Activated naive CD8-positive, alpha-beta T cell treated with anti-CD3 and anti-CD28 coated beads, Interleukin-2, amount 50 U/mL, for 24 hours (primary cell): ENCODE results near the gene RPS17.

ENCODE experiments used
- ATAC-seq: fragments of 150-1000 bp; cut with Tn5 transposase; one replicate; pipeline ENCODE4 v1.10.0; 2021
- DNase-seq: peaks from one replicate; pipeline ENCODE4 v3.0.0; 2021
- H3K27ac Mint-ChIP-seq: one replicate; pipeline ENCODE4 v1.8.0; 2021; ENCODE audit warnings: mild to moderate bottlenecking, mixed read lengths
- H3K27me3 Mint-ChIP-seq: one replicate; pipeline ENCODE4 v1.8.0; 2021; ENCODE audit warnings: mixed read lengths
- H3K36me3 Mint-ChIP-seq: one replicate; pipeline ENCODE4 v1.8.0; 2021; ENCODE audit warnings: low read depth, mixed read lengths
- H3K4me1 Mint-ChIP-seq: one replicate; pipeline ENCODE4 v1.8.0; 2021; ENCODE audit warnings: mixed read lengths
- H3K4me3 Mint-ChIP-seq: one replicate; pipeline ENCODE4 v1.8.0; 2021; ENCODE audit warnings: mild to moderate bottlenecking, moderate library complexity, mixed read lengths
- H3K9me3 Mint-ChIP-seq: one replicate; pipeline ENCODE4 v1.8.0; 2021; ENCODE audit warnings: mixed read lengths

The RPS17 gene

DNA sequence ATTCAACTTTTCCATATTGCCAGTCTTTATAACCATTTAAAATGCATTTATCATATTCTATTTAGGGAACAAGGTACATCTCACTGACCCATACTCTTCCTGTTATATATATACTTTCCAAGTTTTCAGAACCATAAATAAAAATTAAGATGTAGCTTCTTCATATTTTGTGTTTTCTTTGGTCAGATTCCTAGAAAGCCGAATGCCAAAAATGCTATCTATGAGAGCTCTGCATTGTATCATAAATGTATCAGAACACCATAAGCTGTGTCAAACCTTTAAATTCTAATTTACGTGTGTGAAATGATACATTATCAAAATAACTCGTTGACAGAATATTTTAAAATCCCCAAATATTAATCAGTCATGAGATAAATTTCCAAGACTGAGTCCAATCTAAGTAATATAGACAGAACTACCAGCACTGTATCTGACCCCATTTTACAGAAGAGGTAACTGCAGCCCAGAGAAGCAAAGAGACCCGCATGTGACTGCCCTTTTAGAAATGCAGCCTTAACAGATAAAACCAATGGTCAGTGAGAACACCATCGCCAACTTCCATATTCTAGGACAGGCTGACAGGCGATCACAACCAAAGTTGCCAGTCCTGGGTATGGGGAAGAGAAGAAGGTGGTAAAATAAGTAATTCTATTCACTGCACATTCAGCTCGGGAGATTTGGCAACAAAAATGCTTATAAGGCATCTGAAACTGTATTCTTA, 16.2 kb upstream of the RPS17 start:
- DNase-seq (no peak), ATAC-seq (no peak)

DNA sequence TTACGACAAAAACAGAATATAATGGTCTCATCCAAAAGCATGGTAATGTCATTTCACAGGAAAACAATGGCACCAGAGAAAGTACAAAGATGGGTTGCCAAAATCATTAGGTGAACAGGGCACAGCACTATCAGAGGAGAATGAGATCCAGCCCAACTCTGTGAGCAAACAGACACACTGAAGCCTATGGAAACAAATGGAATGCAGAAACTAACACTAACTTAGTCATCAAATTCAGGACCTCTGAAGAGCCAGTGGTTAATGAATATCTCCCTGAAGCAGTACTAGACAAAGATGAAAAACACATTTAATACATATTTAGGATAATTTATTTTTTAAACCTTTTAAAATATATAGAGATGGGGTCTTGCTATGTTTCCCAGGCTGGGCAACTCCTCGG, 14.6 kb upstream of the RPS17 start:
- Mint-ChIP-seq H3K4me1 (no peaks in the 10 kb centered on the region), H3K9me3 (no peaks in the 10 kb centered on the region), H3K4me3 (no peak overlapping the region), H3K36me3 (no peaks in the 10 kb centered on the region), H3K27me3 (peaks cover under 1% of the 10 kb centered on the region), H3K27ac (no peak overlapping the region)
- DNase-seq (no peak), ATAC-seq (no peak)

More for the DNA sequence above, 16.2 kb upstream of the RPS17 start:
- H3K27ac Mint-ChIP-seq = no peak overlapping the region
- no peaks in the 10 kb centered on the region for H3K9me3 Mint-ChIP-seq
- H3K27me3 Mint-ChIP-seq = peaks cover 2% of the 10 kb centered on the region
- no peaks in the 10 kb centered on the region for H3K4me1 Mint-ChIP-seq
- no peaks in the 10 kb centered on the region for H3K36me3 Mint-ChIP-seq
- no peak overlapping the region for H3K4me3 Mint-ChIP-seq

DNA sequence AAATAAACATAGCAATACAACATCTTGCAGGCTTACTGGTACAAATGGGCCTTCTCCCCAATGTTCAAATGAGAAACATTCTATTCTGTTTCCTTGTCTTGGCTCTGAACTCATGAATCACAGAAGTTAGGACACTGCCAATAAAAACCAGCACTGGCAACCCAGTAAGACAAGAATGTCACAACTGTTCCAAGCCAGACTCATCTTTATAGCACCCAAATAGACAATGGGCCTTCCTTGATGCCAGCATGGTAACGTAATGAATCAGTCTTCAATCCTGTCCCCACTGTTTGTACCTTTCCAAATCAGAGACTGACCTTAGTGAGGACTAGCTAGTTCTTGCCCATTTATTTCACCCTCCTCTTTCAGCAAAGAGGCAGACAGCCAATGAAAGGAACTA, 14.1 kb upstream of the RPS17 start:
- Mint-ChIP-seq H3K36me3 (no peaks in the 10 kb centered on the region), H3K4me3 (no peak overlapping the region), H3K27ac (no peak overlapping the region), H3K9me3 (no peaks in the 10 kb centered on the region), H3K27me3 (no peaks in the 10 kb centered on the region), H3K4me1 (no peaks in the 10 kb centered on the region)
- no peak for ATAC-seq
- DNase-seq = no peak

DNA sequence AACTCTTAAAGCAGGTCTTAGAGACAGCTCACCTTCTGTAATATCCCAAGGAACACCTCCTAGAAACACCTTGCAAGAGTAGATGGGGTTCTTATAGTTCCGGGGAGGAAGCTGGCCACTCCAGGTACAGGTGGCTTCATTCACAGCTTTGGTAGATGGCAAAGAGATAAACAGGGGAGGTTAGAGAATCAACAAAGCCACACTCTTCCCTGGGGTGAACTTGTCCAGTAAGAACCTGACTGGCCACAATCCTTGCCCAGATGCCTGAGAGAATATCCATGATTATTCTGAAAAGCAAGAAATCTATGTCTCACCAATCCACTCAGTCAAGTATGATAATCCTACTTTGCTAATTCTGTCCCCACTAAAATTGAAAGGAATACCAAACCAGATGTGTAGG, 13.6 kb upstream of the RPS17 start:
- ATAC-seq (no peak), DNase-seq (no peak)
- Mint-ChIP-seq H3K27ac (no peak overlapping the region), H3K27me3 (no peaks in the 10 kb centered on the region), H3K36me3 (no peaks in the 10 kb centered on the region), H3K4me3 (no peak overlapping the region), H3K9me3 (no peaks in the 10 kb centered on the region), H3K4me1 (peaks cover 4% of the 10 kb centered on the region)

DNA sequence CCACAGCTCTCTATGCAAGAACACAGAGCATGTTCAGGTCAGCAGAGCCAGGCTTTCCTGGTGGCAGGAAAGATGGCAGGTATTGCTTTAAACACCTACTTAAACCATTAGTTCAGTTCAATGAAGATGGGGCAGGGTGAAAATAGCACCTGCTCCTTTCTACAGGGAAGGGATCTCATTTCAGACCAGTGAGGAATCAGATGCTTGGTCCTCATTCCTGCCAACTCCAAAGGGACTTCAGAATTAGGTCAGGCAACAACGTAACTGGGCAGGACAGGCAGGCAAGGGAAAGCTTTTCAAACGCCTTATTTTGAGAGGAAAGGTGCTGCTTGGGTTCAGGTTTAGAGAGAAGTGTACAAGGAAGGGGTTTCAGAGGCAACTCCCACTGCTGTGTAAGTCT, 12.6 kb upstream of the RPS17 start:
- no peak for ATAC-seq
- Mint-ChIP-seq H3K9me3 (no peaks in the 10 kb centered on the region), H3K4me3 (no peak overlapping the region), H3K4me1 (peaks cover 10% of the 10 kb centered on the region), H3K27me3 (no peaks in the 10 kb centered on the region), H3K27ac (no peak overlapping the region), H3K36me3 (no peaks in the 10 kb centered on the region)
- DNase-seq = no peak

DNA sequence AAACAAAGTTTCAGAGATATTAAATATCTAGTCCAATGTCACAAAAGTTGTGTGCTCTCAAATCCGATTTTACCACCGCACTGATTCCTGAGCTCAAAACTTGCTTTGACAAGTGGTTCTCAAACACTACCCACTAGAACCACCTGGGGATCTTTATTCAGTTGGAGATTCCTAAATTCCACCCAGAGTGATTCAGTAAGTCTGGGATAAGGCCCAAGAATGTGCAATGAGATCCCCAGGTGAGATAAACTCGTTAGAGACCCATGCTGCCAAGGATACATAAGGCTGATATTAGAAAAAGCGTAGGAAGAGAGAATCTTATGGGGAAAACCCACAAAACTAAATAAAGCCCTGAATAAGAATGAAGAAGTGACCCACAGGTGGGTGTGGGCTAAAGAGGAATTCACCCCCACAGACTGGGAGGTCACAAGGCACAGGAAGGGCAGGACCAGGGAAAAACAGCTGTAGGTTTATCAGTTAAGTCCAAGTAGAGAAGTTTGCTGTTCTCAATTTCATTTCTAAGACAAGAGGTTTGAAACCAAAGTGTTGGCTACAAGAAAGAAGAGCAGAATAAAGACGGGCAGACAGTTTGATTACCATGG, 11.5 kb upstream of the RPS17 start:
- DNase-seq (no peak), ATAC-seq (no peak)
- no peaks in the 10 kb centered on the region for H3K27me3 Mint-ChIP-seq
- no peak overlapping the region for H3K4me3 Mint-ChIP-seq
- H3K27ac Mint-ChIP-seq = no peak overlapping the region
- H3K36me3 Mint-ChIP-seq = no peaks in the 10 kb centered on the region
- H3K4me1 Mint-ChIP-seq = peaks cover 10% of the 10 kb centered on the region
- H3K9me3 Mint-ChIP-seq = no peaks in the 10 kb centered on the region

DNA sequence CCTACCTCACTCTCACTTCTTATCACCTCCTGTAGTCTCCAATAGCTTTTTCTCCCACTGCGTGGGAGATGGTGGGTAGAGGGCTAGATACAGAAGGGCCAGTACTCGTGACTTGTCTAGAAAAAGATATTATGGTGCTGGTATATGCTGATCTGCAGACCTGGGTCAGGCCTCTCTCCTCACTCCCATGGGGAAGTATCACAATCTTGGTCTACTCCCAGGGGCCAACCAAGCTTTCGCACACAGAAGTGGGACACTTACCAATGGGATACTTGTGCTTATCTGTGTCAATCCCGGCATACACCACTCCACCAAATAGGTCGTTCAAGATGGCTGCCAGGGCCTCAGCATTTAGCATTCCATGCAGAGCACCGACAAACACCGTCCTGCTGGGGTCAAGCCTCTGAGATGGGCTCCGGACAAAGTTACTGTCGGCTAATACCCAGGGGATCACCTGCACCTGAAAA, 9.0 kb upstream of the RPS17 start:
- no peak overlapping the region for H3K4me3 Mint-ChIP-seq
- no peak for ATAC-seq
- peaks cover 10% of the 10 kb centered on the region for H3K4me1 Mint-ChIP-seq
- no peaks in the 10 kb centered on the region for H3K36me3 Mint-ChIP-seq
- H3K9me3 Mint-ChIP-seq = no peaks in the 10 kb centered on the region
- no peak overlapping the region for H3K27ac Mint-ChIP-seq
- no peak for DNase-seq
- peaks cover 3% of the 10 kb centered on the region for H3K27me3 Mint-ChIP-seq

DNA sequence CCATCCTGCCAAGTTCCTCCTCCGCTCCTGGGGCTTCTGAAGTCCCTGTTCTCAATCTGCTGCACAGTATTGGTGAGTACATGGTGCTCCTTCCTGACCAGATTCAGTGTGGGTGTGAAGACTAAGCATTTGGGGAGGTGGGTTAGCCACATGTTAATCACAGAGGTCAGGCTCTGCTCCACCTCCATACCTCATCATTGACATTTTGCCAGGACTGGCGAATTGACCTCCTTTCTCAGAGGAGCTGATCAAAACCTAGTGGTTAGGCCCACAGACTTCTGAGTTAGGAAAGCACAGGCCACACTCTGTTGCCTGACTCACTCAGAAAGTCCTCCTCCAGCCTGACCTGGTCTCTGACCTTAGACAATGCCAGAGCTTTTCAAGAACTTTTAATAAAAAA, 8.4 kb upstream of the RPS17 start:
- Mint-ChIP-seq H3K27ac (peak overlapping the region; percentile 57), H3K36me3 (no peaks in the 10 kb centered on the region), H3K4me3 (no peak overlapping the region), H3K4me1 (peaks cover 10% of the 10 kb centered on the region), H3K9me3 (no peaks in the 10 kb centered on the region), H3K27me3 (peaks cover 3% of the 10 kb centered on the region)
- DNase-seq (peak; percentile 39), ATAC-seq (peak; percentile 93)

DNA sequence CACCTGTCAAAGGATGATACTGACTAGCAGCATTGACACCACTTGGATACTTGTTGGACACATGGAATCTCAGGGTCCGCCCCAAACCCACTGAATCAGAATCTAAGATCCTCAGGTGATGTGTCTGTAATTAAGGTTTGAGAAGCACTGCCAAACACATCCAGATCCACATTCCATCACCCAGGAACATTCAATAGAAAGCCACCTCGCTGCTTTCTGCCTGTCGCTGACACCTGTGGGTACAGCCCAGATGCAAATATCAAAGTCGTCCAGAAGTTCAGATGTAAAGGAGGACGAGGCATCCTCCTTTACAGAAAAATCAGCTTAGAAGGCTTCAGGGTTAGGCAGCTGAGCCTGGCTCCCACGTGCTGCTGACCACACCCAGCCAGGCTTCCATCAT, 5.2 kb upstream of the RPS17 start:
- H3K36me3 Mint-ChIP-seq = peaks cover 8% of the 10 kb centered on the region
- ATAC-seq (no peak), DNase-seq (no peak)
- no peak overlapping the region for H3K4me3 Mint-ChIP-seq
- H3K27me3 Mint-ChIP-seq = peaks cover 3% of the 10 kb centered on the region
- H3K4me1 Mint-ChIP-seq = peaks cover 19% of the 10 kb centered on the region
- no peaks in the 10 kb centered on the region for H3K9me3 Mint-ChIP-seq
- no peak overlapping the region for H3K27ac Mint-ChIP-seq

DNA sequence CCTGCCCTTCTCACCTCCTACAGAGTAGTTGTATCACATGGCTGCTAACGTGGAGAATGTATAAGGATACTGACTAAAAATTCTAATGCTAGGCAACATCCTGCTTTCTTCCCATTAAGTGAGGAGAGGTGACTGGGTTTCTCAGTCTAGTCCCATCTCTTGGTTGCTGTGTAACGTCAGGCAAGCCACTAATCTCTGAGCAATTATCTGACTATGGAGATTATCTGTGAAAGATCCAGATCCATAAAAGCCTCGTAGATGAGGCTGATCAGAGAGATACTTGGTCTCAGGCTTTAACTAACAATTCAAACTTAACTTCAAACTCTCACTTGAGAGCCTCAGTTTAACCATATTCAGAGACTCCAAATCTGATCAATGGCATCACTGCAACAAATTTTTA, 4.7 kb upstream of the RPS17 start:
- H3K9me3 Mint-ChIP-seq = no peaks in the 10 kb centered on the region
- DNase-seq (no peak), ATAC-seq (no peak)
- peaks cover 11% of the 10 kb centered on the region for H3K36me3 Mint-ChIP-seq
- no peak overlapping the region for H3K27ac Mint-ChIP-seq
- H3K4me3 Mint-ChIP-seq = no peak overlapping the region
- peaks cover 19% of the 10 kb centered on the region for H3K4me1 Mint-ChIP-seq
- peaks cover 3% of the 10 kb centered on the region for H3K27me3 Mint-ChIP-seq

DNA sequence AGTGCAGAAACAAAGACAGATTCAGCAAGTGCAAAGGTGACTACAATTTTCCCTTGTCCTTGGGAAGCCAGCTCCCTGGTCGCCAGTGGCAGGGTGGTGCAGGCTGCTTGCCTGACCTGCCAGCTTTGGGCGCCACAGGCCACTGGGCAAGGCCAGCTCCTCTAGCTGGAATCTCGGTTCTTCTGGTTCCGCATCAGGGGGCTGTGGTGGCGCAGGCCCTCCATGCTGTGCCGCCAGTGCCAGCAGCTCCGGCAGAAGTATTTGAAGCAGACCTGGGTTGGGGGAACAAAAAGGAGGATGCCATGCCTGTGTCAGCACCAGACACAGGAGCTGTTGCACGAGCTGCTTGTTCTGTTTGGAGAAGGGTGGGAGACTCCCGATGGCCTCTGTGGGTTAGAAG, 4.2 kb upstream of the RPS17 start:
- DNase-seq (no peak), ATAC-seq (no peak)
- peaks cover 17% of the 10 kb centered on the region for H3K36me3 Mint-ChIP-seq
- H3K4me1 Mint-ChIP-seq = peaks cover 19% of the 10 kb centered on the region
- no peak overlapping the region for H3K4me3 Mint-ChIP-seq
- no peak overlapping the region for H3K27ac Mint-ChIP-seq
- peaks cover 3% of the 10 kb centered on the region for H3K27me3 Mint-ChIP-seq
- no peaks in the 10 kb centered on the region for H3K9me3 Mint-ChIP-seq

DNA sequence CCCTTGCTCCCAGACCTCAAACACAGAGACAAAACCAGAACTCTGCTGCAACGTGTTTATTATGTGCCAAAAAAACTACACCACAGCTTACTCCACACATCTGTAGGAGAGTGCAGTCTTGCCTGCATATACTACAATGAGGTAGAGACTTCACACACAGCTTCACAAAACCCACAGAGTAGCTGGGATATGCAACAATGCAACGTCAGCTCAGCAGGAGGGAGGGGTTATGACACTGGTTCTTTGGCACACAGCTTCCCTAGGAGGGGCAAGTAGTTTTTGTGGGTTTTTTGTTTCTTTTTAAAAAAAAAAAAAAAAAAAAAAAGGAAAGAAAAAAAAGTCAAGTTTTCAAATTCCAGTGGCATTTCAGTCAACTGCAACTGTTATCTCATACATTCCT, 2.9 kb upstream of the RPS17 start:
- Mint-ChIP-seq H3K9me3 (no peaks in the 10 kb centered on the region), H3K4me3 (no peak overlapping the region), H3K27ac (no peak overlapping the region), H3K36me3 (peaks cover 29% of the 10 kb centered on the region), H3K27me3 (peaks cover 3% of the 10 kb centered on the region), H3K4me1 (peaks cover 20% of the 10 kb centered on the region)
- DNase-seq (no peak), ATAC-seq (no peak)

DNA sequence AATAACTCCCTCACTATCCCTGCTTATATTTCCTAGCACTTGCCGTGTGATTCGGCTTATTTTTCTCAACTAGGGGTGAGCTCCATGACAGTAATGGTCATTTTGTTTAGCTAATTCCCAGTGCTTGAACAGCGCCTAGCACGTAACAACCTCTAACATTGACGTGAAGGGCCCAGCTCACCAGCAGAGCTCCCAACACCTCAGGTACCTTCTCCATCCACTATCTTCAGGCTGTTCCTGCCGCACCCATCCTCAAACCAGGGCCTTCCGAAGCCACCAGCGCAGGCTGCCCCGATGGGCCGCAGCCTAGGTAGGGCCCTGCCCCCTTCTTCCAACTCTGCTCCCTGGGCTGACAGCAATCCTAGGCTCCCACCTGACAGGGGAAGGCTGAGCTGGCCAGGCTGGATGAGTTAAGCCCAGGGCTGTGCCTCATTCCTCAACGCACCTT, 751 bp upstream of the RPS17 start:
- H3K4me1 Mint-ChIP-seq = peaks cover 39% of the 10 kb centered on the region
- ATAC-seq (no peak), DNase-seq (no peak)
- peak overlapping the region; percentile 96 for H3K27ac Mint-ChIP-seq
- peak overlapping the region; percentile 98 for H3K4me3 Mint-ChIP-seq
- H3K9me3 Mint-ChIP-seq = no peaks in the 10 kb centered on the region
- H3K27me3 Mint-ChIP-seq = no peaks in the 10 kb centered on the region
- H3K36me3 Mint-ChIP-seq = peaks cover 51% of the 10 kb centered on the region

DNA sequence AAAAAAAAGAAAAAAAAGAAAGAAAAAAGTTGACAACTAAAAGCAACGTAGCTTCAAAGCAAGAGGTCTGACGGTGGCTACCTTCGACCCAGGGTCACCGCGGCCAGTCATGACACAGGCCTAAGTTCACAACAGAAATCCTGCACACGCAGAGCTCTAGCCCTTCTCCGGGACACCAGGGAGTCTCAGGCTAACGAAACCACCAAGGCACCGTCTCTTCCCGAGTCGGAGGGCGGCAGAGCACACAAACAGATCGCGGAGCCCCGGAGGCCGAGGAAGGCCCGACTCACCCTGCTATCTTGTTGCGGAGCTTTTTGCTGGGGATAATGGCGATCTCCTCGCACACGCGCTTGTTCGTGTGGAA, 584 bp downstream of the RPS17 start:
- Mint-ChIP-seq H3K4me3 (peak overlapping the region; percentile 98), H3K4me1 (peaks cover 39% of the 10 kb centered on the region), H3K27ac (peak overlapping the region; percentile 96), H3K9me3 (no peaks in the 10 kb centered on the region), H3K36me3 (peaks cover 62% of the 10 kb centered on the region), H3K27me3 (no peaks in the 10 kb centered on the region)
- DNase-seq (no peak), ATAC-seq (no peak)

DNA sequence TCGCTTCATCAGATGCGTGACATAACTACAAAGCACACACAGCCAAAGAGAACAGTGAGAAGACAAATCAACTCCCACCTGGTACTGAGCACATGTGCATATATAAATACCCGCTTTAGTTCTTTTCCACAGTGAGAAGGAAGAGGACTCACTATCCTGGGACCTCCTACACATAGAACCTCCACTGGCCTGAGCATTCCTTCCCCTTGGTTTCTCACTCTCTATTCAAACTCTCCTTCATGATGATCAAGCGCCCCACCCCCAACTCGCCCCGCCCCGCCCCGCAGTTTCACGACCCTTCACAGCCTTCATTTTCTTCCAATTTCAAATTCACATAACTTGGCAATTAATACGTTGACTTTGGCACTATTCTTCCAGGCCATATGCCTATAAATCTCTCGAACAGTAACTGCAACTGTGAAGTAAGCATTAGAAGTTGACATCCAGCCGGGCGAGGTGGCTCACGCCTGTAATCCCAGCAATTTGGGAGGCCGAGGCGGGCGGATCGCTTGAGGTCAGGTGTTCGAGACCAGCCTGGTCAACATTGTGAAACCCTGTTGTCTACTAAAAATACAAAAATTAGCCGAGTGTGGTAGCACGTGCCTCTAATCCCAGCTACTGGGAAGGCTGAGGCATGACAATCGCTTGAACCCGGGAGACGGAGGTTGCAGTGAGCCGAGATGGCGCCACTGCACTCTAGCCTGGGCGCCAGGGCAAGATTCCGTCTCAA, 1.1 kb downstream of the RPS17 start:
- no peaks in the 10 kb centered on the region for H3K27me3 Mint-ChIP-seq
- peak overlapping the region; percentile 96 for H3K27ac Mint-ChIP-seq
- ATAC-seq (no peak), DNase-seq (no peak)
- peak overlapping the region; percentile 98 for H3K4me3 Mint-ChIP-seq
- peaks cover 67% of the 10 kb centered on the region for H3K36me3 Mint-ChIP-seq
- peaks cover 43% of the 10 kb centered on the region for H3K4me1 Mint-ChIP-seq
- no peaks in the 10 kb centered on the region for H3K9me3 Mint-ChIP-seq
